ENCODE measurements around the gene ZCWPW2.

ZCWPW2 gene, protein sequence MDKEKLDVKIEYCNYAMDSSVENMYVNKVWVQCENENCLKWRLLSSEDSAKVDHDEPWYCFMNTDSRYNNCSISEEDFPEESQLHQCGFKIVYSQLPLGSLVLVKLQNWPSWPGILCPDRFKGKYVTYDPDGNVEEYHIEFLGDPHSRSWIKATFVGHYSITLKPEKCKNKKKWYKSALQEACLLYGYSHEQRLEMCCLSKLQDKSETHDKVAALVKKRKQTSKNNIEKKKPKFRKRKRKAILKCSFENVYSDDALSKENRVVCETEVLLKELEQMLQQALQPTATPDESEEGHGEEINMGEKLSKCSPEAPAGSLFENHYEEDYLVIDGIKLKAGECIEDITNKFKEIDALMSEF

DNA sequence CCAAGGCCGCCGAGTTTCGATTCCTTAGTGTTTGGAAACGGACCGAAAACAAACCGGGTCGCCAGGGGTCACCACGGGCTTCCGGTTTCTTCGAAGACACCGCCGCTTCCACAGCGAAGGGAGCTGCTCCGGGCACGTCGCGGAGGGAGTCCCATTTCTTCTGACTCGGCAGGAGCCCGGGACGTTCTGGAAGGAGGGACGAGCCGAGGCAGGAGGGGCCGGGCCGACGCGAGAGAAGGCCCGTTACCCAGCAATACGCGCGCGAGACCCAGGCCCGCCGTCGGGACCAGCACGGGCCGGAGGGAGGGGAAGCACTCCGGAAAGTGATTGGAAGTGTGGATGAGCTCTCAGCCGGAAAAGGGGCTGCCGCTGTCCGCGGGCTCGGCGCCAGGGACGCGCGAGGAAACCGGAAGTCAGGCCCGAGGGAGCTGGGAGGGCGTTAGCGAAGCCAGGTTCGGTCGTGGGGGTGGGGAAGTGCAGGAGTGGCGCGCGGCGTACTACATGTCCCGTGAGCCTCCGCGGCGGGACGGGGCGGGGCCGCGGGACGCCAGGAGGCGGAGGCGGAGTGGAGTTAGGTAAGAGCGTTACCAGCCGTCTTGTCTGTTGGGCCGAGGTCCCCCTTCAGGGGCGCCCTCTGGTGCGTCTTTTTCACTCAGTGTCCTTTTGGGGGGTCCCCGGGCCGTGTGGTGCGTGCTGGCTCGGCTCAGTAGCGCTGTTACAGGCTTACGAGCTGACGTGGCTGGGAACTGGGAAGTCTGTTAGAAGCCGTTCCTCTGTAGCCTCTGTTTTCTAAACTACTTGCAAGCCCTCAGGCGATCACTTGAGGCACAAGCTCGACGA lies at the start of gene ZCWPW2, which contains the start of gene AZI2:
Gene ZCWPW2 (plus strand): TSS at position 93 of the 840 bp plus-strand sequence. CDS start 64,348 bp downstream, outside the sequence.
Gene AZI2 (minus strand): TSS at position 196 of the 840 bp plus-strand sequence. CDS start 8,207 bp downstream, outside the sequence.
- no peaks in the 10 kb centered on the region for H3K27me3 ChIP-seq (ENCODE audit: control insufficient read depth, low read length)
- no peaks in the 10 kb centered on the region for H3K9me2 ChIP-seq (replicated peaks; ENCODE audit: control insufficient read depth, low read length)
- H3K9me3 ChIP-seq (ENCODE audit: control insufficient read depth, insufficient read depth, low read length): no peaks in the 10 kb centered on the region
- H3F3A ChIP-seq (ENCODE audit: control insufficient read depth, insufficient read depth): 0 out of 2 replicates have a peak, but pooled peaks cover 2% of the 10 kb centered on the region
- H3K36me3 ChIP-seq (ENCODE audit: control insufficient read depth, low read length): peaks cover 2% of the 10 kb centered on the region; the same call in 1 of the 2 replicates
- peak within 1 kb of the TSS; percentile 86 for H3K4me2 ChIP-seq (ENCODE audit: low read length)
- H4K20me1 ChIP-seq (ENCODE audit: control insufficient read depth, insufficient read depth, low read depth, low read length): no peaks in the 10 kb centered on the region
- peak; percentile 58 for TF ChIP-seq CTCF (IDR thresholded peaks at IDR 0.05; ENCODE audit: low read depth, low read length, poor library complexity, severe bottlenecking)
- no peak for TF ChIP-seq EZH2phosphoT487 (IDR thresholded peaks at IDR 0.05; ENCODE audit: borderline replicate concordance, low read length)
- peak within 1 kb of the TSS; percentile 55 for H3K27ac ChIP-seq (ENCODE audit: low read depth, low read length)
- H3K79me2 ChIP-seq (ENCODE audit: control insufficient read depth, low read length): peaks cover 47% of the 10 kb centered on the region
- peaks cover 37% of the 10 kb centered on the region for H3K4me1 ChIP-seq (ENCODE audit: control insufficient read depth, low read length)
- H3K4me3 ChIP-seq (ENCODE audit: low read length): peak within 1 kb of the TSS; percentile 96

DNA sequence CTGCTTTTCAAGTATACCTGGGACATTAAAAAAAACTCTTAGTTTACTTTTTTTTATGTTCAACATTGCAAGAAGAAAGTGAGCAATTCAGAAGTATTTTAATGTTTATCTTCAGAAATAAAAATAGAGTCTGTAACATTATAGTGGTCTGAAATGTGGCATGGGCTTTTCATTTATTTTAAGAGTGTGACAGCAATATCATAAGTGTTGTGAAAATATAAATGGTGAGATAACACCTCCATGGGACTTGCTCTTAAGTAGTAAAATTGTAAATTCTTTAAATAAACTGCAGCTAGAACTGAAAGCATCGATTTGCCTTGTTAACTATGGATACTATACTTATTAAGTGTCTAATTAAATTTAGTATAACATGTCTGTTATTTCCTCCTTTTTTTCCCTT lies 48.8 kb upstream of the ZCWPW2 start:
- Histone ChIP-seq H3K4me3 (ENCODE audit: low read length) (no peak overlapping the region), H3F3A (ENCODE audit: control insufficient read depth, insufficient read depth) (no peaks in the 10 kb centered on the region), H3K4me2 (ENCODE audit: low read length) (no peak overlapping the region), H3K79me2 (ENCODE audit: control insufficient read depth, low read length) (no peaks in the 10 kb centered on the region), H3K27ac (ENCODE audit: low read depth, low read length) (no peak overlapping the region), H3K4me1 (ENCODE audit: control insufficient read depth, low read length) (no peaks in the 10 kb centered on the region), H3K9me2 (replicated peaks; ENCODE audit: control insufficient read depth, low read length) (no peaks in the 10 kb centered on the region), H4K20me1 (ENCODE audit: control insufficient read depth, insufficient read depth, low read depth, low read length) (no peaks in the 10 kb centered on the region), H3K27me3 (ENCODE audit: control insufficient read depth, low read length) (no peaks in the 10 kb centered on the region), H3K36me3 (ENCODE audit: control insufficient read depth, low read length) (no peaks in the 10 kb centered on the region), H3K9me3 (ENCODE audit: control insufficient read depth, insufficient read depth, low read length) (no peaks in the 10 kb centered on the region)
- no peak for TF ChIP-seq EZH2phosphoT487 (IDR thresholded peaks at IDR 0.05; ENCODE audit: borderline replicate concordance, low read length)

DNA sequence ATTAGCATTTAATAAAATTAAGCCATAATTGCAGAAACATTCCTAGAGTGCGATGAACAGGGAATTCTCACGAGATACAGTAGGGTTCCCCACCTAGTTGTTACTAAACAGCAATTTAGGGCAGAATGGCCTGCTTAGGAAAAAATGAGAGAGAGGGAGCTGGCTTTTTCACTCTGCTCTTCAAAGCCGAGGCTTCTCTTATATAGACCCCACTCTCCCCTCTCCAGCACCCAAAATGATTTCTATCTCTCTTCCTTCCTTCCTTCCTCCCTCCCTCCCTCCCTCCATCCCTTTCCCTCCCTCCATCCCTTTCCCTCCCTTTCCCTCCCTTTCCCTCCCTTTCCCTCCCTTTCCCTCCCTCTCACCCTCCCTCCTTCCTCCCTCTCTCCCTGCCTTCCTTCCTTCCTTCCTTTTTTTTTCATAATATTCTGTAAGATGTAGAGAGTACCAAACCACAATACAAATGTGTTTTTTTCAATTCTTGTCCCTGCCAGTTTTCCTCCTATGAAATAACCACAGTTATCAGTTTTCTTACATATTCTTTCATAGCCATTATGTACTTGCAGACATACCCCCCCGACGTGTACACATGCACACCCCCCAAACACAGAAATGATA lies 48.1 kb upstream of the ZCWPW2 start:
- Histone ChIP-seq H3K27me3 (ENCODE audit: control insufficient read depth, low read length) (no peaks in the 10 kb centered on the region), H3K9me3 (ENCODE audit: control insufficient read depth, insufficient read depth, low read length) (no peaks in the 10 kb centered on the region), H3F3A (ENCODE audit: control insufficient read depth, insufficient read depth) (no peaks in the 10 kb centered on the region), H3K9me2 (replicated peaks; ENCODE audit: control insufficient read depth, low read length) (no peaks in the 10 kb centered on the region), H3K27ac (ENCODE audit: low read depth, low read length) (no peak overlapping the region), H3K4me2 (ENCODE audit: low read length) (no peak overlapping the region), H4K20me1 (ENCODE audit: control insufficient read depth, insufficient read depth, low read depth, low read length) (no peaks in the 10 kb centered on the region), H3K36me3 (ENCODE audit: control insufficient read depth, low read length) (no peaks in the 10 kb centered on the region), H3K79me2 (ENCODE audit: control insufficient read depth, low read length) (no peaks in the 10 kb centered on the region), H3K4me1 (ENCODE audit: control insufficient read depth, low read length) (no peaks in the 10 kb centered on the region), H3K4me3 (ENCODE audit: low read length) (no peak overlapping the region)
- TF ChIP-seq CTCF (IDR thresholded peaks at IDR 0.05; ENCODE audit: low read depth, low read length, poor library complexity, severe bottlenecking): no peak
- no peak for TF ChIP-seq EZH2phosphoT487 (IDR thresholded peaks at IDR 0.05; ENCODE audit: borderline replicate concordance, low read length)
